CD4-positive, alpha-beta T cell treated with Interleukin-6 at 100 ng/mL for 8 hours (primary cell): Measurements from ENCODE around the gene TBC1D2B.

Source experiments
- DNase-seq: peaks from one replicate; pipeline ENCODE4 v3.0.0-alpha.2; 2020; ENCODE audit warnings: mixed read lengths, low spot score

Gene TBC1D2B

GRCh38 chr15:78077053-78077870 lies at the start of gene TBC1D2B:
TBC1D2B (minus strand) TSS chr15:78077711; CDS start chr15:78077652, 59 bp downstream.
- DNase-seq = peak; percentile 59

DNA sequence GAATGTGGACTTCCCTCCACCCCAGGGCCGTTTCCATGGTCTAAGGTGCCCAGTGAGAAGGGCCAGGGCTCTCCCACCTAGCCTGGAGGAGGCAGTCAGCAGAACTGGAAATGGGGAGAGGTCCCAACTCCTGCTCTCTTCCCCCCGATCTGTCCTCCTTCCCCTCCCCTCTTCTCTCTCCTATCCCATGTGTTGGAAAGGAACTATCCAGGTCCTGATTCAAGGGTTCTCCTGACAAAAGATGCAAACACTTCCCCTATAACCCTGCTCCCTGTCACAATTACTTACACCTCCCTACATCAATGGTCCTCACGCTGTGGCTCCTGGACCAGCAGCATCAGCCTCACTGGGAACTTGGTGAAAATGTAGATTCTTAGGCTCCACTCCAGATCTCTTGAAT lies 47.8 kb upstream of the TBC1D2B start:
- no peak for DNase-seq

DNA sequence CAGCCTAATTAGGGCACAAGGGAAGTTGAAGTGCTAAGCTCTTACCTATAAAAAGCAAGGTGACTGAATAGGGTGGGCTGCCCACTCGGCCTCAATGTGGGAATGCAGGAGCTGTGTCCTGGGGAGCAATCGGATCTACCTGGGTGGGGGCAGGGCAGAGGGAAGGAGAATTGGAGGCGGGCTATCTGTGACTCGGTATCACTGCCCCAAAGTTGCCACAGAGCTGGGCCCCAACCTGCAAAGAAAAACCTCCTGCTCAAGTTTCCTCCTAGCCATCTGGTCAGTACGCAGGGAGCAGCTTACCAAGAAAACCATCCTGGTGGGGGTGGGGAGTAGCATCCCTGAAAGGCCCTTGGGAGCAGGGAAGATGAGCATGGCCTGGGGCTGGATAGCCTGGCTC lies 43.0 kb upstream of the TBC1D2B start:
- no peak for DNase-seq

- no peak for DNase-seq
Observed at GRCh38 chr15:78112551-78112950, 35.0 kb upstream of the TBC1D2B start.

GRCh38 chr15:78111788-78112187 lies 34.3 kb upstream of the TBC1D2B start:
- DNase-seq = no peak

- DNase-seq = no peak
Observed at GRCh38 chr15:78110916-78111475, 33.5 kb upstream of the TBC1D2B start.

GRCh38 chr15:78110096-78110495 lies 32.6 kb upstream of the TBC1D2B start:
- no peak for DNase-seq

DNA sequence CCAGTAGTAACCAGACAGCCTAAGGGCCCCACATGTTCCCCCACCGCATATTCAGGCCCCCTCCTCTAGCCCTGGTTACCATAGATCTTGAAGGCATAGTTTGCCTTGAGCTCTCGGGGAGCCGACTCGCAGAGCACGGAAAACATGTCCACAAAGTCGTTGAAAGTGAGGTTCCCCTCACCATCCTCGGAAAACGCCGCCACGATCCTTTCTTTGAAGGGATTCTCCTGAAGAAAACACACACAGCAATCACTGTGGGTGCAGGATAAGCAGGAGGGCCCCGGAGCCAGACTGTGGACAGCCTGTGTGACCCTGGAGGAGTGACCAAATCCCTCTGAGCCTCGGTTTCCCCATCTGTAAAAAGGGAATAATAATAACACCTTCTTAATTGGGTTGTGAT lies 31.6 kb upstream of the TBC1D2B start:
- no peak for DNase-seq

DNA sequence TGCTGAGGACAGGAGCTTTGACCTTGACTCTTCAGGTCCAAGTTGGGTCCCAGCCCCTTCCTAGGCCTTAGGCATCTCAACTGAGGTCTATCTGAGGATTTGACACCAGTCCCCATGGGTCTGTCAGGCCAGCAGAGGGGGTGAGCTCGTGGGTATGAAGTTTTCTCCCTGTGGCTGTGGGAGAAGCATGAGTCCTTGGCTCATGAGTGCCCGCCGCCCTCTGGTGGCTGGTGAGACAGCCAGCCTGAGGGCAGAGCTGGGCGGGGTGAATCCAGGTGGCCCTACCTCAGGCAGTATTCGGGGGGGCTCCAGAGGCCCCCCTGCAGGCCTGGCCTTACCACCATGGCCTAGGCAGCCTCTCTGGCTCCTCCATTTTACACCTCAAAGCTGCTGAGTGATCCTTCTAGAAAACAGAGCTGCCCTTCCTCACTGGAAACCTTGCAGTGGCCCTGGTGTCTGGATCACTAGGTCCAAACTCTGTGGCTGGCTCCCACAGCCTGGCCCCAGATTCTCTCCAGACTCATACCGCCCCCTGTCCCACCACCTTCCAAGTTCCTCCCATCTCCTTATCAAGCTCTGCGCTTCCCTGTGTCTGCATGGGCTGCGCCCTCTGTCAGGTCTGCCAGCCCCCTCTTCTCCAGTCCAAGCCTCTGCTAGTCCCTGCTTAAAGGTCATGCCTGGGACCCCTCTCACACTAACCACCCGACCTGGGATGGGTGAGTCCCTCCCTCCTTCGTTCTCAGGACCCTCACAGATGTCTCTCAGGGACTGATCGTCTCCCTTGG lies 31.0 kb upstream of the TBC1D2B start:
- DNase-seq = peak; percentile 88

- DNase-seq = no peak
Observed at GRCh38 chr15:78107471-78107870, 30.0 kb upstream of the TBC1D2B start.

- no peak for DNase-seq
Observed at GRCh38 chr15:78105476-78106241, 28.1 kb upstream of the TBC1D2B start.

- no peak for DNase-seq
Observed at GRCh38 chr15:78104566-78105475, 27.3 kb upstream of the TBC1D2B start.

DNA sequence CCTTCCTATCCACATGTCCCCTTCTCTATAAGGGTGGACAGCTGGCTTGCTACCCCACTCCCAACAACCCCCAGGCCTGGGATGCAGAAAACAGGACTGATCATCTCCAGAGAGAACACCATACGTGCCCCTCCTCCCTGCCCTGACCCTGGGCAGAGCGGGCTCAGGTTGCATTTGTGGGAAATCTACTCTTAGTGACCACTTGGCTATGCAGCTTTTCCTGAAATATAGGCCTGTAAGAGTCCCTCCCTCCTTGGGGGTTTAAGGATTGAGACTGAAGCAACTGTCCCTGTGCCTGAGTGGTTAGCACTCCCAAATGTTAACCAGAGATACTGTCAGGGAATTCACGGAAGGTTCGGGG lies 26.6 kb upstream of the TBC1D2B start:
- no peak for DNase-seq

GRCh38 chr15:78103406-78104118 lies 26.1 kb upstream of the TBC1D2B start:
- DNase-seq = peak; percentile 71

- no peak for DNase-seq
Observed at GRCh38 chr15:78102741-78103140, 25.2 kb upstream of the TBC1D2B start.

DNA sequence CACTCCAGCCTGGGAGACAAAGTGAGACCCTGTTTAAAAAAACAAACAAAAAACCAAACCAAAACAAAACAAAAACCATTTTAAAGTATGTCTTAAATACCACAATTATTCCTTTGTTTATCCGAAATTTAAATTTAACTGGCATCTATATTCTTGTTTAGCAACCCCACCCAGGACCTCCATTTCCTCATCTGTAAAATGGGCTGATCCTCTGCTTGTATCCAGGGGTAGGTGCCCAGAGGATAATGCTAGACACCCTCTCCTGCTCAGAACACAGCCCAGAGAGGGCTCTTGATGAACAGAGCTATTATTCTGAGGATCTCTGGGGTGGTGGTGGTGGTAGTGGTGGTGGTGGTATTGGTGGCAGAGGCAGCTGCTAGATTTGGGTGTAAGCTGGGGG lies 24.7 kb upstream of the TBC1D2B start:
- DNase-seq = no peak

- no peak for DNase-seq
Observed at GRCh38 chr15:78101423-78102105, 24.1 kb upstream of the TBC1D2B start.

DNA sequence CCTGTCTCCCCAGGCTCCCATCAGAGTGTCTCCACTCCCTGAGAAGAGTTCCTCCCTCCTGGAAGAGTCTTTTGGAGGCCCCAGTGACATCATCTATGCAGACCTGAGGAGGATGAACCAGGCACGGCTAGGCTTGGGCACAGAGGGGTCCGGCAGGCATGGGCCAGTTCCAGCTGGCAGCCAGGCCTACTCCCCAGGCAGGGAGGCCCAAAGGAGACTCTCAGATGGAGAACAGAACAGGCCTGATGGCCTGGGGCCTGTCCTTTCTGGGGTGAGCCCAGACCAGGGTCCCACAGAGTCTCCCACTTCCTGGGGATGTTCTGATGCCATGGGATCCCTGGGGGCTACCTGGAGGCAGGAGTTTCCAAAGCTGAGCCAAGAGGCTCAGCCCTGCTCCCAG lies 23.4 kb upstream of the TBC1D2B start:
- no peak for DNase-seq

DNA sequence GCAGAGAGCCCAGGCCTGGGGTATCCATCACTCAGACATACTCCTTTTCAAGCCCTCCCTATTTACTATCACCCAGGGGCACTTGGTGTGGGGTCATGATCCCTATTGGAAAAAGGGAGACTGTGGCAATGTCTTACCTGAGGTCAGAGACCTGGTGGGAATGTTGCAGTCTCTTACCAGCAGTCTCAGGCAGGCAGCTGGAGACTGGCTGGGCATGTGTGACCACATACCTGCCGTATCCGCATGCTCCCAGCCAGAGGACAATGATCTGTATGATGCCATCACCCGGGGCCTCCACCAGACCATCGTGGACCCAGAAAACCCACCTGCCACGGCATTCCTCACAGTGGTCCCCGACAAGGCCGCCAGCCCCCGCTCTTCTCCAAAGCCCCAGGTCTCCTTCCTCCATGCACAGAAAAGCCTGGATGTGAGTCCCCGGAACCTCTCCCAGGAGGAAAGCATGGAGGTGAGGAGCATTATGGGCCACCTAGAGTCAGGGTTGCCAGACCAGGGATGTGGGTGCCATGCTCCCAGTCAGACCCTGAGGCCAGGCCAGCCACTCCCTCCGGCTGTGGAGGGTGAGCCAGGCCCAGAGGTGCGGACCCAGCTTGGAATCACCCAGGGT lies 20.7 kb upstream of the TBC1D2B start:
- no peak for DNase-seq

GRCh38 chr15:78097667-78098066 lies 20.2 kb upstream of the TBC1D2B start:
- no peak for DNase-seq
